ENCODE results near the gene KNL1.
A peak's percentile ranks its signal among the peaks of the same experiment; 100 is the strongest.
"Not testable (repeated sequence)": the region's sequence is repeated elsewhere in the genome, so short reads cannot be mapped to it uniquely, and the experiment has no call there.

KNL1 gene, protein sequence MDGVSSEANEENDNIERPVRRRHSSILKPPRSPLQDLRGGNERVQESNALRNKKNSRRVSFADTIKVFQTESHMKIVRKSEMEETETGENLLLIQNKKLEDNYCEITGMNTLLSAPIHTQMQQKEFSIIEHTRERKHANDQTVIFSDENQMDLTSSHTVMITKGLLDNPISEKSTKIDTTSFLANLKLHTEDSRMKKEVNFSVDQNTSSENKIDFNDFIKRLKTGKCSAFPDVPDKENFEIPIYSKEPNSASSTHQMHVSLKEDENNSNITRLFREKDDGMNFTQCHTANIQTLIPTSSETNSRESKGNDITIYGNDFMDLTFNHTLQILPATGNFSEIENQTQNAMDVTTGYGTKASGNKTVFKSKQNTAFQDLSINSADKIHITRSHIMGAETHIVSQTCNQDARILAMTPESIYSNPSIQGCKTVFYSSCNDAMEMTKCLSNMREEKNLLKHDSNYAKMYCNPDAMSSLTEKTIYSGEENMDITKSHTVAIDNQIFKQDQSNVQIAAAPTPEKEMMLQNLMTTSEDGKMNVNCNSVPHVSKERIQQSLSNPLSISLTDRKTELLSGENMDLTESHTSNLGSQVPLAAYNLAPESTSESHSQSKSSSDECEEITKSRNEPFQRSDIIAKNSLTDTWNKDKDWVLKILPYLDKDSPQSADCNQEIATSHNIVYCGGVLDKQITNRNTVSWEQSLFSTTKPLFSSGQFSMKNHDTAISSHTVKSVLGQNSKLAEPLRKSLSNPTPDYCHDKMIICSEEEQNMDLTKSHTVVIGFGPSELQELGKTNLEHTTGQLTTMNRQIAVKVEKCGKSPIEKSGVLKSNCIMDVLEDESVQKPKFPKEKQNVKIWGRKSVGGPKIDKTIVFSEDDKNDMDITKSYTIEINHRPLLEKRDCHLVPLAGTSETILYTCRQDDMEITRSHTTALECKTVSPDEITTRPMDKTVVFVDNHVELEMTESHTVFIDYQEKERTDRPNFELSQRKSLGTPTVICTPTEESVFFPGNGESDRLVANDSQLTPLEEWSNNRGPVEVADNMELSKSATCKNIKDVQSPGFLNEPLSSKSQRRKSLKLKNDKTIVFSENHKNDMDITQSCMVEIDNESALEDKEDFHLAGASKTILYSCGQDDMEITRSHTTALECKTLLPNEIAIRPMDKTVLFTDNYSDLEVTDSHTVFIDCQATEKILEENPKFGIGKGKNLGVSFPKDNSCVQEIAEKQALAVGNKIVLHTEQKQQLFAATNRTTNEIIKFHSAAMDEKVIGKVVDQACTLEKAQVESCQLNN (N-terminal part only)

DNA sequence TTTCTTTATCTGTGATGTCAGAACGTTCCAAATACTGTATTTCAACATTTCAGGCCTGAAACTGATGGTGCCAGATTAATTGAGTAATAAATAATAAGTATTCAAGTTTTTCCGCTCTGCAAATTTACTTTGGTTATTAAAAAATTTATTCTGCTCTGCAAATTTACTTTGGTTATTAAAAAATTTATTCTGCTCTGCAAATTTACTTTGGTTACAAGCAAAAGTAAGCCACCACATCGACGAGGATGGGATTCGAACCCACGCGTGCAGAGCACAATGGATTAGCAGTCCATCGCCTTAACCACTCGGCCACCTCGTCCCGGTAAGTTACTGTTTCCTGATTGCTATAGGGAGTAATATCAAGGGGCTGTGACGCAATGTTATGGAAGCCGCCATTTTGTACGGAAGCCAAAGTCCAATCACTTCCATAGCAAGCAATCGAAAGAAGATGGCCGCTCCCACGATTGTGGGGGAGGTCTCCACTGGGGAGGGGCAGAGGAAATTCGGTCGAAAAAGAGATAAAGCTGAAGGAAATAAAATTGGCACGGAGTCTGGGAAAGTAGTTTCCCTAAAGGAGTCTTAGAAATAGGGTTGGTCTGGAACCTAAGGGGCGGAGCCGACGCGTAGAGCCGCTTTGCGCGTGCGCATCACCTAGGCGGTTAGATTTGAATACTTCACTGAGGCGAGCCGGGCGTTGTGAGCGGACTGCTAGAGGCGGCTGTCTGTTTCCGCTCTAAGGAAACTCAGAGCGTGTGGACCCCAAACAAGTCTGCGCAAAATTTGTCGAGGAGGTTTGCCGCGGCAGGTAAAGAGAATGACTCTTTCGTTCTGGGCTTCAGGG is at the start of gene KNL1:
TSS of gene KNL1 (plus strand) at position 662 of the 841 bp plus-strand sequence. CDS start 8,683 bp downstream, outside the sequence.
- DNase-seq, result peak; percentile 94 to 96

DNA sequence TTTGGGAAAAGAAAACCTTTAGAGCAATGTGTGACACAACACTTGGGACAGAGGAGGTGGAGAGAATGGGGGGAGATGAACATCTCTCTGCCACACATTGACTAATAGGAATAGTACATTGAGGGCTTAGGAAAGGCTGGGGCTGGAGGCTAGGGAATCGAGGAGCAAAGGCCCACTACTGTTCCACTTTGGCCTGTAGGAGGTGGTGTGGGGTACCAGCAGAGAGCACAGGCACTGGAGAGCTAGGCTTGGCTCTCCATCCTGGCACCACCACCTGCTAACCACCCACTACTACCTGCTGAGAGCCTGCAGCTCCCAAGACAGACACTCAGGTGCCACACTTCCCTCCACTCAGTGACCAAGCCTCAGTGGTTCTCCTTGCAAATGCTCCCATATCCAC is 48.6 kb upstream of the KNL1 start:
- no peak for DNase-seq

DNA sequence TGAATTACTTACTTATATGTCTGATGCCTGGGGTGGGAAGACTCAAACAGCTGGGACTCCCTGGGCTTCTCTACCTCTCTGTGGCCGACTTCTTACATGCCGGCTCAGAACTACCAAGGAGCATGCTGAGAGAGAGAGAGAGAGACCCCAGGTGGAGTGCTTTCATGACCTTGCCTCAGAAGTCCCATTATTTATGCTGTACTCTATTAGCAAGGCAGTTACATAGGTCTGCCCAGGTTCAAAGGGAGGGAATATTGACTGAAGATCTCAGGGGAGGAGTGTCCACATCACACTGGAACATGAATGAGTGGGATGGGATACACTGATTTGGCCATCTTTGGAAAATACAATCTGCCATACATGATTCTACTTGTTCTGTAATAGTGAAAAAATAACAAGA is 45.4 kb upstream of the KNL1 start:
- no peak for DNase-seq

DNA sequence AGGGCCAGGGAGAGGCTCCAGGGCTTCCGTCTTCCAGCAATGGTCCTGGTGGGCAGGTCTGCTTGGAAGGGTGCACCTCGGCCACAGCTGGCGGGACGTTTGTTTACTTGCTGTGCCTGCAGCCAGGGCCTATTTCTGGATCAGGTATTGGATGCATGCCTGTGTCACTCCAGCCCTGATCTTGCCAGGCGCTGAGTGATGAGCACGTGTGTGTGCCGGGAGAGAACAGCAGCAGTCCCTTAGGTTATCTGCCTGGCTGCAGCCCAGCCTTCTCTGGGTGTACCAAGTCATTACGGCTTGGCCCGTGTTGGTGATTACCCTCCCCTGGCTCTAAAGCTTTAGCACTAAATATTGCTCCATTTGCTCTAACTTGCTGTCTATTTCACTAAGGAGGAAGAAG is 44.2 kb upstream of the KNL1 start:
- no peak for DNase-seq

DNA sequence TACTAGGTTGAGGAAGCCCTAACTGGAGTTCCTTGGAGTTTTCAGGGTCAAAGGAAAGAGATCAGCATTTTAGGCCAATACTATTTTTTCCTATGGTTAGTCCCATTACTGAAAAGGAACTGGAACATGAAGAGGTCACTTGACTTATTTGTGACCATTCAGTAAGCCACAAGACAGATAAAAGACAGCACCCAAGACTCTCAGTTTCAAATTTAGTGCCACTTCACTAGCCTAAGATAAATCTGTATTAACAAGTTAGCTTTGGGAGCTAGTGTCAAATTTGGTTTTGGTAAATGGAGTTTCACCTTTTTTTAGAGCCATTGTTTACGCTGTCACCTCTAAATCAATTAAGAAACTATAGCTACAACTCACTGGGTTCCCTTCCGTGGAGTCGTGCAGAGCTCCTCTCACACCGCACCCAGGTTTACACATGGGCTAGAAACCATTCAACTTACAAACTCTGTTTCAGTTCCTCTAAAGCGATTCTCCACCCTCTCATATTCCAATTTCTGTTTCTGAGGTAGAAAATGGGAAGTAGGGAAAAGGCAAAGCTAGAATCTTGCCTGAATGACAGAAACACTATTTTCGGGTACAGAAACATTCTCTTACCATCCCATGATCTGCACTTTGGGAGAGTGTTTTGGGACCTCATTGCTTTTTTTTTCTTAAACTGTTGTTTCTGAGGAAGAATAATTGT is 43.6 kb upstream of the KNL1 start:
- DNase-seq, result peak in 1 of 2 donors; percentile 37

DNA sequence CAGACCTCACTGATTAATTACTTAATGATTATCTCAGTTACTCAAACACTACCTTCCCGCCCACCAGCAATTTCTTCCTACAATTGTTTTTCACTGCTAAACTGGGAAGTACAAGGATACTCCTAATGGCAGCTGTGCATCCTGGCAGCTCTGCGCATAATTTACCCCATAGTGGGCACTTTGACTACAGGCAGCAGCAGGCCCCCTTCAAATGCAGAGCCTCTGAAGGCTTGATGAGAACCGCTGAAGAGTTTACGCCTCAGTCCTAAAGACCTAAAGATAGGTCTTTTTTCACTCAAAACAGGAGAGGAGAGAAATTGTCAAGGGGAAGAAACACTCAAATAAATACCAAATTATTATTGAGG is 39.9 kb upstream of the KNL1 start:
- no peak for DNase-seq

DNA sequence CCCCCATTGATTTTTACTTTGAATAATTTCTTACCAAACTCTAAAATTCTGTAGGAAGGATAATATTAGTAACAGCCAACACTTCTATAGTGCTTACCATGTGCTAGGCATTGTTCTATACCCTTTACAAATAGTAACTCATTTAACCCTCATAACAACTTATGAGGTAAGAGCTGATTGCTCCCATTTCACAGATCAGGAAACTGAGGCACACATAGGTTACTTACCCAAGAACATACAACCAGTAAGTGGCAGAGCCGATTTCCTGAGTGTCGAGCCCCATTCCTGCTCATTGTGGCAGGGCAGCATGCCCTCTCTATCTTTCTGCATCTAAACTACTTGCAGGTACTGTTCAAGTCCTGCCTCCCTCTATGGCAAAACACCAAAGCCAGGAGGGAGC is 38.2 kb upstream of the KNL1 start:
- no peak for DNase-seq

DNA sequence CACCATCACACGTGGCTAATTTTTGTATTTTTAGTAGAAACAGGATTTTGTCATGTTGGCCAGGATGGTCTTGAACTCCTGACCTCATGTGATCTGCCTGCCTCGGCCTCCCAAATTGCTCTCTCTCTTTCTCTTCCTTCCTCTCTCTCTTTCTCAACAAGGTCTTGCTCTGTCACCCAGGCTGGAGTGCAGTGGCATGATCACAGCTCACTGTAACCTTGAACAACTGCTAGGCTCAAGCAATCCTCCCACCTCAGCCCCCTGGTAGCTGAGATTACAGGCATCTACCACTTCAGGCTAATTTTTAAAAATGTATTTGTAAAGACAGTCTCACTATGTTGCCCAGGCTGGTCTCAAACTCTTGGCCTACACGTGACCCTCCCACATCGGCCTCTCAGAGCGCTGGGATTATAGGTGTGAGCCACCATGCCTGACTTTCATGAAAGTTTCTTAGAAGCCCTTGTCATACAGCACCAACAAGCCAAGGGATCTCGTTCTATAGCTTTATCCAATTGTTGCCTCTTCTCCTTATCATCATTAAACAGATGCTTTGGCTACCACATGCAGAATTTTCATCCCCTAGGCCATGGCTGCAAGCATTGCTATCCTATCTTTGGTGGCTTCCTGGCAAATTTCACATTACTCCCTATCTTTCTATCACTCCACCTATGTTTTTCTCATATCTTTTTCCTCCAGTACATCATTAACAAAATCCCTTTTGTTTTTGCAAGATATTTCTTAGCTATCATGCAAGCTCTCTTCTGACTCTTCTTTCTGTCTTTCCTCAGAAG is 34.9 kb upstream of the KNL1 start:
- DNase-seq, result no peak

DNA sequence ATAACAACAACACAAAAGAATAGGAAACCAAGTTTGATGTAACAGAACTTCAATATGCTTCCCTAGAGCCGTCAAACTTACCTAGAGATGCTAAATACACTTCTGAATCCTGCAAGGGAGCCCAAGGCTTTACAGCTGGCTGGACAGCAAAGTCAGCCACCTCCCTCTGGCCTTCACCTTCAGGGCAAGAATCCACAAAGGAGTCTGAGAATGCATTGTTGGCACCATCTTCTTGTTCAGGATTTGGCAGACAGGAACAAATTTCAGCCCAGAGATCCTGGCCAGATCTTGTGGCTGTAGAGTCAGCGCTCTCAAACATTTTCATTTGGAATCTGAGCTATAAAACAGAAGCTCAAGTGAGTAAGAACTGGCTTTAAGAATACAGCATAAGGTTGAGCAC is 31.4 kb upstream of the KNL1 start:
- DNase-seq, result no peak

DNA sequence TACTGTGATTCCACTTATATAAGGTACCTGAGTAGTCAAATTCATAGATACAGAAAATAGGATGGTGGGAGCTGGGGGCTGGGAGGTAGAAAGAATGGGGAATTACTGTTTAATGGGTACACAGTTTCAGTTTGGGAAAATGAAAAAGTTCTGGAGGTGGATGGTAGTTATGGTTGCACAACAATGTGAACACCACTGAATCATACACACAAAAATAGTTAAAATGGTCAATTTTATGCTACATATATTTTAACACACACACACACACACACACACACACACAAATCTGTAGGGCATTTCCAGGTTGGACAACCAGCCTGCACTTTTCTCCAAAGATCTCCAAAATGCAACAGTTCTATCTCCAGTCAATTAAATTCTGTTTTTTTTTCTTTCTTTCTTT is 30.6 kb upstream of the KNL1 start:
- DNase-seq, result no peak

DNA sequence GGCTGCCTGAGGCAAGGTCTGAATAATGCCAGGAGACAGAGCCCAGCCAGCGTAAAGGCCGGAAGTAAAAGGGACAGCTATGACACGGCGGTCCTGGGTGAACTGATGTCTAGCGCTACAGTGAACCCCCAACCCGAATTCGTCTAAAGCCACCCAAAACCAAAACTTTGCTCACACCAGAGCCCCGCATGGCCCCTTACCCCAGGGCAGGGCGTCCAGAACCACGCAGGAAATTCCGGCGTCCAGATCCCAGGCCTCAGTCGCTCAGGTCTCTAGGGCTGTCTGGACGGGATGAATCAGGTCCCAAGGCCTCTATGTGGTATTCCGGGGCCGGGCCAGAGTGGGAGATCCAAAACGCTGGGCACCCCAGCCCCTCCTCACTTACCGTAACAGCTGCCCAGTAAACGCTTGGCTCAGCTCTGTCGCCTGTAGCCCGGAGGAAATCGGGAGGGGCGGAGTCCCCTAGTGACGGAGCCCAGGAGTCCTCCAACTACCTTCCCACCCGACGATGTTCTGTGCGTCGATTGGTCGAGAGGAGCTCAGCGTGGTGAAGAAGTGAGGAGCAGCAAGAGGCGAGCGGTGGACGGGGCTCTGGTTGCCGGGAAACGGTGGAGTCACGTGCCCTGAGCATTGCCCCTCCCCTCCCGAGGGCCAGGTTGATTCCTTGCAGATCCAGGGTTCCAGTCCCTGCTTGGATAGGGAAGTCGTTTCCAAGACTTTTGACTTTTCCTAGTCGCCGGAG is 29.3 kb upstream of the KNL1 start, which contains the start of gene CCDC32:
TSS of gene CCDC32 (minus strand) at position 452 of the 742 bp plus-strand sequence. CDS start 2,027 bp downstream, outside the sequence.
- DNase-seq, result peak; percentile 94 to 96

DNA sequence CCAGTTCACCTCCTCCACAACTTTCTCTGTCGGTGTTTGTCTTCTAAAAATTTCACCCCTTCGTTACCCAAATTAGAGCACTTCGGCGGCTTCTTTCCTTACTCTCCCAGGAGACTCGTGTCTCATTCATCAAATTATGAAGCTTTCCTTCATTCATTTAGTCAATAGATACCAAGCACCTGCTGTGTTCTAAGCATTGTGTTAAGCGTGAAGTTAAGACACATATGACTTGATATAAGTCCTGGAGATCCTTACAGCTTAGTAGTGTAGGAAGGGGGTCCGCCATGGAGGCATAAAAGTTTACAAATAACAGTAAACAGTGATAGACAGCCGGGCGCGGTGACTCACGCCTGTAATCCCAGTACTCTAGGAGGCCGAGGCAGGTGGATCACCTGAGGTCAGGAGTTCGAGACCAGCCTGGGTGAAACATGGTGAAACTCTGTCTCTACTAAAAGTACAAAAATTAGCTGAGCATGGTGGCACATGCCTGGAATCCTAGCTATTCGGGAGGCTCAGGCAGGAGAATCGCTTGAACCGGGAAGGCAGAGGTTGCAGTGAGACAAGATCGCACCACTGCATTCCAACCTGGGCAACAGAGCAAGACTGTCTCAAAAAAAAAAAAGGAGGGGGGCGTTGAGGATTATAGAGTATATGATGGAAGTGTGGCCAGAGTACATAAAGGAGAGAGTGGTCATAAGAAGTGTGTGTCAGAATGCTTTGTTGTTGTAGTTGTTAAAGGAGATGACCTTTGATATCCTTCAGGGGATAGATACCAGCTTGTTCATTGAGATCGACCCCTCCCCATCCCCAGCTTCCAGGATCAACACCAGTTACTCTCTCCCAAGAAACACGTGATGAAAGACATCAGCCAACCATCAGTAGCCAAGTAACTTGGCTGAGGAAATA is 28.5 kb upstream of the KNL1 start:
- no peak for DNase-seq

DNA sequence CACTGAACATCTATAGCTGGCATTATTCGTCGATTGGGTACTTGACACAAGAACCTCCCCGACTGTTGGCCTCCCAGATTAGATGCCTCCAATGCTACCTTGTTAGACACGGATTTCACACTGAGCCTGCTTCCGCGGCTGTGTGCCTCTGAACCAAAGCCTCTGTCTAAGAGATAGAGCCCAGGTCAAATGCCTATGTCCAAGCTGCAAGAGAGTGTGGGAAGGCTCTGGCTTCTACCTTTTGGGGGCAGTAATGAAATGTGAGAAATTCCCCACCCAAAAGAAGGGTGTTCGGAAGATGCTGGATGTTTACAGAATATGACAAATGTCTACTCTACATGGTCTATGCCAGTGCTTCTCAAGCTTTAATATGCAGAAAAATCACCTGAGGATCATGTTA is 26.9 kb upstream of the KNL1 start:
- DNase-seq, result no peak

DNA sequence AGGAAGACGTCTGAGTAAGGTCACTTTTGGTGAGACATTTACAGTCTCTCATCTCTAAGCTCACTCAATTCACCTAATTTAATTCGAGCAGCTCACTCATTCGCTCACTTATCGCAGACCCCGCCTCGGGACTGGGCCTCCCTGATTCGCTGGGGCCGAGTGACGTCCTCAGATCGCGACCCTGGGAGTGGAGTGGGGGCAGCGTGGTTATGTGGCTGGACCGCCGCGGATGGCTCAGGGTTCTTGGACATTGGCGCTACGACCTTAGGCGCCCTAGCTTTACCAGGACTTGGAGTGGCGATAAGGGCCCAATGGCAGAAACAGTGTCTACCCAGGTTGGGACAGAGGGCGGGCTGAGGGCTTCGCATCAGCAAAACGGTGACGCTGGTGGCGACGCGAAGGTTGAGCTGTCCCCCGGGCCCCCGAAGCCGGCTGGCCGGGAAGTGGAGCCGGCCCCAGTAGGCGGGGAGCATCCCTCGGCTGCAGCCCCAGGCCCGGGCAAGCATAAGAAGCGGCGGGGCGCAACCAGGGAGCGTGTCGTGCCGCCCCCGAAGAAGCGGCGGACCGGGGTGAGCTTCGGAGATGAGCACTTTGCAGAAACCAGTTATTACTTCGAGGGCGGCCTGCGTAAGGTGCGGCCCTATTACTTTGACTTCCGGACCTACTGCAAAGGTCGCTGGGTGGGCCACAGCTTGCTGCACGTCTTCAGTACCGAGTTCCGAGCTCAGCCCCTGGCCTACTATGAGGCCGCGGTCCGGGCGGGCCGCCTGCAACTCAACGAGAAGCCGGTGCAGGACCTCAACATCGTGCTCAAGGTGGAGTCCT is 24.7 kb upstream of the KNL1 start, which contains the start of gene RPUSD2:
TSS of gene RPUSD2 (plus strand) at position 171 of the 825 bp plus-strand sequence. CDS start at position 210, 39 bp downstream.
- DNase-seq, result peak; percentile 86 to 93

DNA sequence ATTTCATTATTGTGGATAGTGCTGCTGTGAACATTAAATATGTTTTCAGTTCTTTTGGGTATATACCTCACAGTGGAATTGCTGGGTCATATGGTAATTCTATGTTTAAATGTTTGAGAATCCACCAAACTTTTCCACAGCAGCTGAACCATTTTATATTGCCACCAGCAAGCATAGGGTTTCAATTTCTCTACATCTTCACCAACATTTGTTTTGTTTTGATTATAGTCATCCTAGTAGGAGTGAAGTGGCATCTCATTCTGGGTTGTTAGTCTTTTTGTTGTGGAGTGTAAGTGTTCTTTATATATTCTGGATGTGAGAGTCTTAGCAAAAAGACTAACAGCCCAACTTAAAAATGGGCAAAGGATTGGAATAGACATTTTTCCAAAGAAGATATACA is 18.9 kb upstream of the KNL1 start:
- no peak for DNase-seq

DNA sequence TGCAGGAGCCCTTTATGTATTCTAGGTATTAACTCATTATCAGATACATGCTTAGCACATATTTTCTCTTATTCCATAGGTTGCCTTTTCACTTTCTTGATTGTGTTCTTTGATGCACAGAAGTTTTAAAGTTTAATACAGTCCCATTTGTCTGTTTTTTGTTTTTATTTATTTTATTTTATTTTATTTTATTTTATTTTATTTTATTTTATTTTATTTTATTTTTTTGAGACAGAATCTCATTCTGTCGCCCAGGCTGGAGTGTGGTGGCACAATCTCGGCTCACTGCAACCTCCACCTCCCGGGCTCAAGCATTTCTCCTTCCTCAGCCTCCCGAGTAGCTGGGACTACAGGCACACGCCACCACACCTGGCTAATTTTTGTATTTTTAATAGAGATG is 17.1 kb upstream of the KNL1 start:
- not testable (repeated sequence) for DNase-seq

DNA sequence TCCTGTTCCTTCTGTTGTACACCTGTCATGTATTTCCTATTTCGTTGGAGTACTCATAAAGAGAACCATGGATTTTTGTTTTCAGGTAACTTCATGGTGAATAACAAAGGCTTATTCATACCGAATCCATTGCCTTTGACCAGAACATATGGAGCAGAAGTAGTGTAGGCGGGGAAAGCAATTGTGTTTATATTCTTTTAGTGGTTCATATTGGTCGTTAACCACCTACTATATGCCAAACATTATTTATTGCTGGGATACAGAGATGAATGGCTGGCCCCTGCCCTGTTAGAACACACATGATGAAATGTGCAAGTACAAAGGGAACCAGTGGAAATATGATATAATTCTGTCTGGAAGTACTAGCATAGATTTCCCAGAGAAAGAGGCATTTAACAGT is 15.2 kb upstream of the KNL1 start:
- no peak for DNase-seq

DNA sequence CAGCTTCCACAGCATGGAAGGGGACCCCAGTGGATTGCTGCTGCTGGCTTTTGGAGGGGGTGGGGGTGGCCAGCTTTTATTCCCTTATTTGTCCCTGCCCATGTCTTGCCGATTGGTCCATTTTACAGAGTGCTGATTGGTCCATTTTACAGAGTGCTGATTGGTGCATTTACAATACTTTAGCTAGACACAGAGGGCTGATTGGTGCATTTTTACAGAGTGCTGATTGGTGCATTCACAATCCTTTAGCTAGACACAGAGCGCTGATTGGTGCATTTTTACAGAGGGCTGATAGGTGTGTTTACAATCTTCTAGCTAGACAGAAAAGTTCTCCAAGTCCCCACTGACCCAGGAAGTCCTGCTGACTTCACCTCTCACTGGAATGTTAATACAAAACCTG is 12.3 kb upstream of the KNL1 start:
- DNase-seq, result not testable (repeated sequence)

Data from CD4-positive, alpha-beta T cell treated with Interferon alpha-2 for 1 hour (primary cell).